Right lobe of liver (tissue), 6 donors: ENCODE results near the gene DDOST. TPM values are rescaled to one million over a fixed set of nuclear protein-coding genes. Genes with fewer than 3 reads are reported as not detected.
"Not testable (repeated sequence)": the region's sequence is repeated elsewhere in the genome, so short reads cannot be mapped to it uniquely, and the experiment has no call there.

Source experiments
- ATAC-seq, 4 donors: fragments of 200-7000 bp; cut with Tn5 transposase; one replicate each; pipeline ENCODE4 v1.9.1; 2020; ENCODE audit warnings: mild to moderate bottlenecking in 4 of 4, moderate library complexity in 4 of 4
- DNase-seq, 3 donors: peaks; one replicate each; pipeline ENCODE4 v3.0.0-alpha.2; 2020
- H3K27ac ChIP-seq, 3 donors: fragments of 200-600 bp; one replicate each; pipeline ENCODE4 v1.8.0; 2022
- H3K27me3 ChIP-seq, 2 donors: fragments of 200-600 bp; one replicate each; pipeline ENCODE4 v1.8.0; 2022
- H3K36me3 ChIP-seq, 4 donors: fragments of 200-600 bp; sonication (generic) in 1 of 4; one replicate each; pipeline versions ENCODE4 v1.5.1 to v1.8.0; 2017 to 2022; ENCODE audit warnings: control low read depth in 1 of 4
- H3K4me1 ChIP-seq, 4 donors: fragments of 200-600 bp; sonication (generic) in 1 of 4; one replicate each; pipeline versions ENCODE4 v1.5.1 to v1.8.0; 2017 to 2022; ENCODE audit warnings: control low read depth in 1 of 4
- H3K4me3 ChIP-seq, 3 donors: fragments of 200-600 bp; one replicate each; pipeline ENCODE4 v1.8.0; 2022
- H3K9me3 ChIP-seq, 4 donors: fragments of 200-600 bp; sonication (generic) in 1 of 4; one replicate each; pipeline versions ENCODE4 v1.5.1 to v1.8.0; 2017 to 2022; ENCODE audit warnings: control low read depth in 1 of 4
- POLR2A ChIP-seq: fragments of 450-650 bp; IDR thresholded peaks from one replicate; pipeline ENCODE4 v1.6.1; 2017; ENCODE audit warnings: antibody characterized with exemption, mild to moderate bottlenecking
- WGBS: methylation state at CpG from one replicate; pipeline ENCODE4 v1.1.6; 2018; ENCODE audit warnings: low coverage, low lambda C conversion rate; ENCODE audit not compliant: insufficient coverage; ENCODE audit errors: missing lambda C conversion rate; 5-methylcytosine and 5-hydroxymethylcytosine counted together
- intact Hi-C, 2 donors: fragments of 100-400 bp; cut with DNase I; formaldehyde crosslinking; loops; one replicate each; pipeline versions ENCODE4 v1.11.2 to v1.14.1; 2022
- total RNA-seq, 6 experiments: library from RNA; depleted of rRNA in 2 of 6; stranded (reverse); fragments of >200 nt in 2 of 6; fragmentation: NEBNext Ultra II Directional in 3 of 6; extraction: Animal tissue kit (Norgen Biotek cat#: 25700) in 3 of 6; gene quantifications; one replicate each; pipeline versions ENCODE4 v1.1.0 to v1.2.4, GENCODE V29; 2016 to 2023
- TF ChIP-seq, protein P1 (sequence below), 4 donors: fragments of 200-600 bp in 3 of 4; fragments of 450-650 bp in 1 of 4; IDR thresholded peaks; one replicate each; pipeline versions ENCODE4 v1.5.1 to v1.8.0; 2016 to 2022; ENCODE audit warnings: antibody characterized with exemption in 4 of 4, mild to moderate bottlenecking in 2 of 4
- donor health status: DM: no; HTN: yes; CAD: no.
- donor health status: DM: no; HTN: no; CAD: no.
- donor health status: DM: no; HTN: no; CAD: no.
- donor health status: DM: no; HTN: yes; CAD: no.
- donor health status: DM: no; HTN: yes; CAD: no.

DDOST gene
- total RNA-seq, 6 experiments from 2014 or later = 53.0 to 132 (median 100) TPM

DNA sequence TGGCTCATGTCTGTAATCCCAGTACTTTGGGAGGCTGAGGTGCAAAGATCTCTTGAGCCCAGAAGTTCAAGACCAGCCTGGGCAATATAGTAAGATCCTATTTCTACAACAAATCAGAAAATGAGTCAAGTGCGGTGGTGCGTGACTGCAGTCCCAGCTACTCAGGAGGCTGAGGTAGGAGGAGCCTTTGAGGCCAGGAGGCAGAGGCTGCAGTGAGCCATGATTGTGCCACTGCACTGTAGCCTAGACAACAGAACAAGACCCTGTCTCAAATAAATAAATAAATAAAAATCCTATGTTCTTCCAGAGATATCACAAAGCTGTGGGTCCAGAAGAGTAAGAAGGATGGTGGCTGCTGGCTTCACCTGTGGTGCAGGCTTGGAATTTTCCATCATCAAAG, 50.2 kb downstream of the DDOST start:
- H3K27me3 ChIP-seq = no peaks in the 10 kb centered on the region
- ATAC-seq = no peak
- no peak for DNase-seq
- intact Hi-C loops = no loop called here
- no peak for TF ChIP-seq POLR2A
- TF ChIP-seq, protein P1, sequence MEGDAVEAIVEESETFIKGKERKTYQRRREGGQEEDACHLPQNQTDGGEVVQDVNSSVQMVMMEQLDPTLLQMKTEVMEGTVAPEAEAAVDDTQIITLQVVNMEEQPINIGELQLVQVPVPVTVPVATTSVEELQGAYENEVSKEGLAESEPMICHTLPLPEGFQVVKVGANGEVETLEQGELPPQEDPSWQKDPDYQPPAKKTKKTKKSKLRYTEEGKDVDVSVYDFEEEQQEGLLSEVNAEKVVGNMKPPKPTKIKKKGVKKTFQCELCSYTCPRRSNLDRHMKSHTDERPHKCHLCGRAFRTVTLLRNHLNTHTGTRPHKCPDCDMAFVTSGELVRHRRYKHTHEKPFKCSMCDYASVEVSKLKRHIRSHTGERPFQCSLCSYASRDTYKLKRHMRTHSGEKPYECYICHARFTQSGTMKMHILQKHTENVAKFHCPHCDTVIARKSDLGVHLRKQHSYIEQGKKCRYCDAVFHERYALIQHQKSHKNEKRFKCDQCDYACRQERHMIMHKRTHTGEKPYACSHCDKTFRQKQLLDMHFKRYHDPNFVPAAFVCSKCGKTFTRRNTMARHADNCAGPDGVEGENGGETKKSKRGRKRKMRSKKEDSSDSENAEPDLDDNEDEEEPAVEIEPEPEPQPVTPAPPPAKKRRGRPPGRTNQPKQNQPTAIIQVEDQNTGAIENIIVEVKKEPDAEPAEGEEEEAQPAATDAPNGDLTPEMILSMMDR (IDR thresholded peaks at IDR 0.05) = no peak
- WGBS = 89% methylated on average over 2 of the region's 2 CpGs
- peaks cover 0 to 19% (median 4%) of the 10 kb centered on the region in 4 donors for H3K36me3 ChIP-seq
- H3K4me1 ChIP-seq = peaks cover 0 to 39% (median 13%) of the 10 kb centered on the region in 4 donors
- no peak overlapping the region for H3K4me3 ChIP-seq
- H3K9me3 ChIP-seq = no peaks in the 10 kb centered on the region
- H3K27ac ChIP-seq = no peak overlapping the region

DNA sequence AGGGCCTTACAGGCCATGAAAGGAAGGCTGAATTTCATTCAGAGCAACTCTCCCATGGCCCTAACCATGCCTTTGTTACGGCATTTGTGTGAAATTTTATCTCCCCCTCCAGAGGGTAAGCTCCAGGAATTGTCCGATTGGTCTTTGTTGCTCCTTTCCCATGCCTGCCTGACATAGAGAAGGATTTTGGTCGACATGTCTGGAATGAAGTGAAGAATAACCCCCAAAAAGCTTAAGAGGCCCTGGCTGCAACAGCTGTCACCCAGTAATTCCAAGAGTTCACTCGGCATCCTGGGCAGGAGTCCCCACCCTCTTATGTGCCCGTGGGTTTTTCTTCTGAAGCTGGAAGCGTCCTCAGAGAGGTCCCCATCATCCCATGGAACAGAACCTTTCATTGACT, 51.6 kb downstream of the DDOST start:
- DNase-seq (no peak), ATAC-seq (no peak)
- H3K4me1 ChIP-seq = peaks cover 0 to 36% (median 17%) of the 10 kb centered on the region in 4 donors
- no peak for TF ChIP-seq POLR2A
- TF ChIP-seq, protein P1 (IDR thresholded peaks at IDR 0.05) = no peak
- no peak overlapping the region for H3K27ac ChIP-seq
- H3K36me3 ChIP-seq = peaks cover 0 to 19% (median 4%) of the 10 kb centered on the region in 4 donors
- 92% methylated on average over 5 of the region's 6 CpGs for WGBS
- H3K27me3 ChIP-seq = no peaks in the 10 kb centered on the region
- no peak overlapping the region for H3K4me3 ChIP-seq
- intact Hi-C loops = no loop called here
- H3K9me3 ChIP-seq = no peaks in the 10 kb centered on the region

DNA sequence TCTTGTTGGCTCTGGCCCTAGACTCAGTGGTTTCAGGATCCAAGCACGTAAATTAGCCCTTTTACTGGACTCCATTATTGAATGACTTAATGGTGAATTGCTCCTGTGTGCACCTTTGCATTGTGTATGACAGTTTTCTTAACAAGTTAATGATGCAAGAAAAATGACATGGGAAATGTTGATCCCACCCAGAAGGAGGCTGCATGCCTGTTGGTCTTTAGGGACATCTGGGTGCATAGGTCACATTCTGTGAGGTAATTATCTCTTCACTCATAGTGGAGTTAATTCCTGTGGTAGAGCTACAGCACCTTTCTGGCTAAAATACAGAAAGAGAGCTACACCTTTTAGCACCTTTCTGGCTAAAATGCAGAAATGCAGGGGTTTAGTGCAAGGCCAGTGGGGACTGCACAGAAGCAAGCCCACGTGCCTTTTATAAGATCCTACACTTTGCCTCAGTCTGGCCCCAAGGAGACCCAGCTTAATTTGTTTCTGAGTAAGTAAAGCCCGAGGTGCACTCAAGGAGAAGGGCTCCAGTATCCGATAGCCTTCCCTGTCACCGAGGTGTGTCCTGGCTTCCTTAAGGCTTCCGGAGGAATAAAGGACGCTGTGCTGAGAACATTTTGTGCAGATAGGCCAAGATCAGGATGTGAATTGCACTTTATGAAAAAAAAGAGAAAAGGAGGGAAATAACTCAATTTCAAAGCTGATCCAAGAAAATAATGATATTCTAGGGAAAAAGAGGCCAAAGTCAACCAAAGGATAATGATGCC, 54.2 kb downstream of the DDOST start:
- peak overlapping the region in 2 of 3 donors; percentile 15 to 21 for H3K27ac ChIP-seq
- H3K4me1 ChIP-seq = peaks cover 0 to 36% (median 19%) of the 10 kb centered on the region in 4 donors
- H3K4me3 ChIP-seq, H3K27me3 ChIP-seq, ATAC-seq, DNase-seq, H3K9me3 ChIP-seq, intact Hi-C loops: not testable (repeated sequence)
- WGBS = 65% methylated on average over 2 of the region's 7 CpGs
- peaks cover 0 to 19% (median 4%) of the 10 kb centered on the region in 4 donors for H3K36me3 ChIP-seq

DNA sequence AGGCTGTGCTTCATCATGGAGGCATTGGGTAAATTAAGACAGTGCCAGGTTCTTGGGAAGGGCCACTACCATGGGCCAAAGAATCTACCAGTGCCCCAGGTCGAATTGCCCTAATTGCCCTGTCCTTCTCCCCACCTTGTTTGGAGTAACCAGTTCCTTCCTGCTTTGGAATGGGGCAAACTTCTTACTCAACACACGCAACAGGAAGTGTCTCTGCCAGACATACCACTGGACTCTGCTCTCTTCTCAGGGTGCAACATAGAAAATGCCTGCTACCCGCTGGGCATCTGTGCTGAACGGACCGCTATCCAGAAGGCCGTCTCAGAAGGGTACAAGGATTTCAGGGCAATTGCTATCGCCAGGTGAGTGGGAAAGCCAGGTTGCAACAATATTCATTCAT, 56.5 kb downstream of the DDOST start:
- H3K9me3 ChIP-seq = no peaks in the 10 kb centered on the region
- intact Hi-C loops = no loop called here
- no peaks in the 10 kb centered on the region for H3K27me3 ChIP-seq
- peak overlapping the region; percentile 36 to 87 (median 66) for H3K27ac ChIP-seq
- H3K36me3 ChIP-seq = peaks cover 0 to 8% (median 4%) of the 10 kb centered on the region in 4 donors
- peaks cover 0 to 46% (median 19%) of the 10 kb centered on the region in 4 donors for H3K4me1 ChIP-seq
- peak in 2 of 3 donors; percentile 62 to 70 for DNase-seq
- TF ChIP-seq, protein P1 (IDR thresholded peaks at IDR 0.05) = no peak
- TF ChIP-seq POLR2A = peak; percentile 45
- 26% methylated on average over 6 of the region's 7 CpGs for WGBS
- ATAC-seq = peak; percentile 70 to 76 (median 72)
- no peak overlapping the region for H3K4me3 ChIP-seq
